HG03095 (cell line): Measurements from ENCODE around the gene PLXDC2.

Experiments used
- ATAC-seq: cut with Tn5 transposase; IDR thresholded peaks from one replicate; pipeline ENCODE4 v1.9.1; 2021; ENCODE audit warnings: moderate library complexity; ENCODE audit not compliant: unreplicated experiment

PLXDC2 gene

GRCh38 chr10:19853831-19854230 lies 37.6 kb downstream of the PLXDC2 start:
- ATAC-seq = no peak

- no peak for ATAC-seq
These were observed 41.6 kb downstream of the PLXDC2 start for GRCh38 chr10:19857876-19858275.

GRCh38 chr10:19860107-19860506 lies 43.9 kb downstream of the PLXDC2 start:
- no peak for ATAC-seq

GRCh38 chr10:19862811-19863515 lies 46.7 kb downstream of the PLXDC2 start:
- no peak for ATAC-seq

- ATAC-seq = no peak
These were observed 49.4 kb downstream of the PLXDC2 start for GRCh38 chr10:19865676-19866075.

- no peak for ATAC-seq
These were observed 53.1 kb downstream of the PLXDC2 start for GRCh38 chr10:19869370-19869769.

- ATAC-seq = no peak
These were observed 56.5 kb downstream of the PLXDC2 start for GRCh38 chr10:19872504-19873271.

- ATAC-seq = no peak
These were observed 58.0 kb downstream of the PLXDC2 start for GRCh38 chr10:19874190-19874589.

GRCh38 chr10:19874791-19875190 lies 58.6 kb downstream of the PLXDC2 start:
- ATAC-seq = no peak

GRCh38 chr10:19876570-19876969 lies 60.3 kb downstream of the PLXDC2 start:
- no peak for ATAC-seq

- no peak for ATAC-seq
These were observed 61.4 kb downstream of the PLXDC2 start for GRCh38 chr10:19877466-19878255.

GRCh38 chr10:19882621-19883020 lies 66.4 kb downstream of the PLXDC2 start:
- ATAC-seq = no peak

GRCh38 chr10:19888061-19888660 lies 71.9 kb downstream of the PLXDC2 start:
- ATAC-seq = no peak

GRCh38 chr10:19889256-19889655 lies 73.0 kb downstream of the PLXDC2 start:
- no peak for ATAC-seq

- ATAC-seq = no peak
These were observed 75.2 kb downstream of the PLXDC2 start for GRCh38 chr10:19891429-19891828.

- no peak for ATAC-seq
These were observed 76.0 kb downstream of the PLXDC2 start for GRCh38 chr10:19892270-19892669.

- ATAC-seq = no peak
These were observed 76.4 kb downstream of the PLXDC2 start for GRCh38 chr10:19892677-19893076.

- ATAC-seq = no peak
These were observed 79.3 kb downstream of the PLXDC2 start for GRCh38 chr10:19895500-19895899.

- ATAC-seq = no peak
These were observed 86.2 kb downstream of the PLXDC2 start for GRCh38 chr10:19902456-19902855.

GRCh38 chr10:19904202-19904661 lies 88.0 kb downstream of the PLXDC2 start:
- ATAC-seq = peak; percentile 70
